Measurements from ENCODE around the gene DNM3.

The DNM3 gene

GRCh38 chr1:171873664-171874063, 32.4 kb downstream of the DNM3 start:
- no peak for DNase-seq

DNA sequence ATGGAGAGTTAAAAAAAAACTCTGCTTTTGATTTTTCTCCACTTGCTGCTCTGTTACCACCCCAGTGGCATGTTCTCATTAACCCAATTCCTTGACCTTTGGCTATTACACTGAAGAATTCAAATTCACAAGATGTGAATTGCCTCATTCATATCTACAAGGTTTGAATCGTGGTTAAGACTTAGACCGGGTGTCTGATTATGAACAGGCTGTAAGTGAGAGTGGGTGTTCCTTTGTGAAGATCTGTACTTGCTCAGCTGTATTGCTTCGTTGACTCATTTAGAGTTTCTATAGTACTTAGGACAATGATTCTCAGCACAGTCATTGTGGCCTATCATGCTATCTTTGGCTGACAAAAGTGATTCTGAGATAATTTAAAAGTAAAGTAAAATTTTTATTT, 36.4 kb downstream of the DNM3 start:
- peak in 1 of 2 donors; percentile 2 for DNase-seq

- DNase-seq = no peak
These were observed 38.3 kb downstream of the DNM3 start for GRCh38 chr1:171879556-171879955.

DNA sequence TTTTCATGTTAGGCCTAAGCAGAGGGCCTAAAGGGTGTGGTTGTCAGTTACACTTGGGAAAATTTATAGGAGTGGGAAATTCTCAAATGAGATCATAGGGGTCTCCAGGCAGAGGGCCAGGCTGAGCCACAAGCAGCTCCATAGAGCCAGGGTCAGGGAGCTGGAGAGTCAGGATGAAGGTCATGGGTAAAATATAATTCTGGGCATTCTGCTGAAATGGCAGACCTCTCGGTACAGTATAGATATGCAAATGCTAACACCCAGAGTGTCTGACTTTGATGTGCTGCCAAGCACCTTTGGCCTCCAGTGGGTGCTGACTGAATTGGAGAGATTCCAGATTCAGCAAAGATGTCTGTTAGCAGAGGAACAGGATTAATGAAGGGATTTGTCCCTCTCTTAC, 40.1 kb downstream of the DNM3 start:
- no peak for DNase-seq

- no peak for DNase-seq
These were observed 42.6 kb downstream of the DNM3 start for GRCh38 chr1:171883849-171884248.

DNA sequence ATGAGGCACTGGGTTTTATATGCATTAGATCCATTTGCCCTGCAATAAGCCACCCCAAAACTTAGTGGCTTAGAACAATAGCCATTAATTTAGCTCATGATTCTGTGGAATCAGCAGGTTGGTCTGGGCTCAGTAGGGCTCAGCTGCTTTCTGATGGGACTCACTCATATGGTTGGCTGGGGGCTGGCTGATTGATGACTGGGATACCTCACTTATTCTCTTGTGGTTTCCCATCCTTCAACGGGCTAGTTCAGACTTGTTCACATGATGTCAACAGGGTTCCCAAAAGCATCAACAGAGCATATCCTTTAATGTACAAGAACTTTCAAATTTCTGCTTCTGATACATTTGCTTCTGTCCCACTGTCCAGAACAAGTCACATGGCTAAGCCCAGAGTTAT, 43.2 kb downstream of the DNM3 start:
- no peak for DNase-seq

- DNase-seq = no peak
These were observed 48.8 kb downstream of the DNM3 start for GRCh38 chr1:171890131-171890530.

GRCh38 chr1:171896936-171897703, 55.8 kb downstream of the DNM3 start:
- DNase-seq = no peak

- DNase-seq = no peak
These were observed 57.6 kb downstream of the DNM3 start for GRCh38 chr1:171898941-171899340.

DNA sequence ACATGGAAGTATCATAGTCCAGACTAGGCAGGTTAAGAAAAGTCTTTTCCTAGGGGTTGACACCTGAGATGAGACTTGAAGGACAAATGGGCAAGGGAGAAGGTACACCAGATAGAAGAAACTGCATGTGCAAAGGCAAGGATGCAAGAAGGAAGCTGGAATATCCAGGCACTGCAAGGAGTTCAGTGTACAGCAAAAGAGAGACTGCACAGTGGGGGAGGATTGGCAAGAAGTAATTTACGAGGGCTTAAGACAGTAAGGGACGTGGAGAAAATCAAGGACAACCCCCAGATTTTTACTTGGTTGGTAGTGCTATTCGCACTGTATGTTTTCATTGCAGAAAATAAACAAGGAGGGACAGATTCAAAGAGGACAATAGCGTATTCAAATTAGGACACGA, 58.5 kb downstream of the DNM3 start:
- no peak for DNase-seq

GRCh38 chr1:171901245-171901644, 59.9 kb downstream of the DNM3 start:
- no peak for DNase-seq

DNA sequence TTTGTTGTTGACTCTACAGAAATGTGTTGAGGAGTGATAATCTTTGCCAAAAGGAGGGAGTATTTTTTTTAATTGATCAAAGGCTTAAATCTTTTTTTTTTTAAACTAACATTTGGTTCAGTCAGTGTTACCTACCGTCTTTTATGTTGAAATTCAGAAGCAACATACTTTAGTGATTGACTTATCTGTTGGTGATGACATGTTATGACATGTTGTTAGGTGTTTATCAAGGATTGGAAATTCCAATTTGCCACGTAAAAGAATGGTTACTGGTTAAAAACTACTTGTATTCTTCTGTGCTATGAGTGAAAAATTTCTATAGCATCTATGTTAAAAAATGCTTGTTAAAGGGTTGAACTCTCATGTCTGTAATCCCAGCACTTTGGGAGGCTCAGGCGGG, 61.2 kb downstream of the DNM3 start:
- no peak for DNase-seq

GRCh38 chr1:171904778-171905450, 63.6 kb downstream of the DNM3 start:
- DNase-seq = peak; percentile 31 to 34

GRCh38 chr1:171909711-171910110, 68.4 kb downstream of the DNM3 start:
- DNase-seq = no peak

GRCh38 chr1:171910786-171911185, 69.5 kb downstream of the DNM3 start:
- no peak for DNase-seq

DNA sequence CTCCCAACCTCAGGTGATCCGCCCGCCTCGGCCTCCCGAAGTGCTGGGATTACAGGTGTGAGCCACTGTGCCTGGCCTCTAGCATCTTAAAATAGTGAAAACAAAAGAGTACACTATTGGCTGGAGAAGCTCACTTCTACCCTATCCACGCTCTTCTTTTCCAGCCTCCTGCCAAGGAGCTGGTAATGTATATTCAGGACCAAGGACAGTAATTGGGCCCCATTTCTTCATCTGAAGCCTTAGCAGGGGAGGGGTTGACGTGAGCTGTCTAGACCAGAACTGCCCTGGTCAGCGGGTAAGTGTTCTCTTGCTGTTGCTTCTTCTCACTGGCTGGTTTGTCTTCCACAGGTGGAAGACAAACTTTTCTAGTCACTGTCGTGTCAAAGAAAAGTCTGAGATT, 70.2 kb downstream of the DNM3 start:
- no peak for DNase-seq

DNA sequence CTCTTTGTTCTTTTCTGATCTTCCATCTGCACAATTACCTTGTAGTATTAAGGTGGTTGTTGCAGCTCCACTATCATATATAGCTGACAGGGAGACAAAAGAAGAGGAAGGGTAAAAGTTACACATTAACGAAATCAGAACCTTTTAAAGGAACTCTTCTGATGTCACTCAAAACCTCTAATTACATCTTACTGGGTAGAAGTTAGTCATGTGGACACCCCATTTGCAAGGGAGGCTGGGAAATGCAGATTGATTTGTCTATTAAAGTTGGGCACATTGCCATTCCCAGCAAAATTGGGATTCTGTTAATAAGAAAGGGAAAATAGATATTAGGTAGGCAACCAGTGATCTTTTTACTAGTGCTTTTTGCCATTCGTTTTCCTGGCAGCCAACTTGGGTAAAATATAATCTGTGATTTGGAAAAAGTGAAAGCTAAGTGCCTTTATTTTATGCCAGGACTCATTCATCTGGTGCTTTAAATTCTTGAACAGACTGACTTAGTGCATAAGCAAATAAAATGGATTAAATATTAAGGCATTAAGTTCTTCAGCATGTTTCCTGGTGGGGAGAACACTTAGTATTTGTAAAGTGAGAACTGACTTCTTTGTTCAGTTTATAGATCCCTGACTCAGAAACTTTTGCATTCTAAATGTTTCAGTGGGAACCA, 71.3 kb downstream of the DNM3 start:
- DNase-seq = no peak

DNA sequence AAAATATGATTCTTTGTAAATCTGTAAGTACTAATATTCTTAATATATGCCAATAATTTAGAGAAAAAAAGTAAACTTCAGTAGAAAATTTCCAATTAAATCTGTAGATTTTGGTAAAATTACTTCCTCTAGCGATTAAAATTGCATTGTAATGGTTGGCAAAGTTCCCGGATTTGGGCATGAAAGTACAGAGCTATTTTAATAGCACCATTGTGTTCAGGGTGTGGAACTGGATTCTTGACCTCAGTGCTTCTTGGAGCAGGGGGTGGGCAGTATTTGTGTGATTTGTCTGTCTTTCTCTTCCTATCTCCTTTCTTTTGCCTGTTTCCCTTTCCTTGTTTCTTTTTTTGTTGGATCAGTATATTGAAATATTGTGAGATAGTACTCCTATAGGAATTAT, 72.1 kb downstream of the DNM3 start:
- peak; percentile 10 to 36 for DNase-seq

DNA sequence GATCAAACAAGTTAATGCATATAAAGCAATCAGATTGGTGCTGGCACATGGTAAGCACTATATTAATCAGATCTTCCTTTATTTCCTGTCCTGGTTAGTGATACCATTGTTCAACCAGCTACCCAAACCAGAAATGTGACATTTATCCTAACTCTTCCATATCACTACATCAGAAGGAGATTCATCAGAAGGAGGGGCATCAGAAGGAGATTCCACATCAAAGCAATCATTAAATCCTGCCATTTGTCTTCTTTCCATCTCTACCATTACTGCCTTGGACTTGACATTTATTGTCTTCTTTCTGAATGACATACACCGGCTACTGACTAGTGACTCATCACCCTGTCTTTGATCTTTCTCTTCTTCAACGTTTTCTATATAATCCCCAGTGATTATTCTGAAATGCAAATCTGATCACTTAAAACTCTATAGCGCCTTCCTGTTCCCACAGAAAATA, 75.0 kb downstream of the DNM3 start:
- no peak for DNase-seq

DNA sequence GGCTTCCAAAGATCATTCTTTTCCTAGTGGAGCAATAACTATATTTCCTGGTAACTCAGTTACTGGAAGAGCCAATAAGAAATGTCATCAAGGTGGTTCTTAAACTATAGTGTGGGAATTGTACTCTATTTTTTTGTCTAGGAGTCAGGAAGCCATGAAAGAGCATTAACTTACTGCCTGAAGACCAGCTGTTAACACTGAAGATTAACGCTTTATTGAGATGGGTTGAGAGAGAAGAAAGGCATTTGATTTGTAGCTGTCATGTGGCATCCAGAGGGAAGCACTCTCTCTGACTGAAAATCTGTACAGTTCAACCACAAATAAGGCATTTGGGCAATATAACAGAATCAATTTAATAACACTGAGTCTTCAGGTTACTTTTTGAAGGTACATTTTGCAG, 76.0 kb downstream of the DNM3 start:
- no peak for DNase-seq

GRCh38 chr1:171919891-171920887, 78.9 kb downstream of the DNM3 start:
- DNase-seq = no peak

DNA sequence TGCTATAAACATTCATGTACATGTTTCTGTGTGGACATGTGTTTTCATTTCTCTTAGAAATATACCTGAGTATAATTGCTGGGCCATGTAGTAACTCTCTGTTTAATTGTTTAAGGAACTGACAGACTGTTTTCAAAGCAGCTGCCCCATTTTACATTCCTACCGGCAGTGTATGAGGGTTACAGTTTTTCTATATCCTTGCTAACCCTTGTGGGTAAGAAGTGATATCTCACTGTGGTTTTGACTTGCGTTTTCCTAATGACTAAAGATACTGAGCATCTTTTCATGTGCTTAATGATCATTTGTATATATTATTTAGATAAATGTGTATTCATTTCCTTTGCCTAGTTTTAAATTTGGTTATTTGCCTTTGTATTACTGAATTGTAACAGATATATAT, 81.7 kb downstream of the DNM3 start:
- no peak for DNase-seq

GRCh38 chr1:171929121-171929520, 87.8 kb downstream of the DNM3 start:
- DNase-seq = no peak
